ENCODE results near the gene APOLD1.
"Not testable (repeated sequence)": the region's sequence is repeated elsewhere in the genome, so short reads cannot be mapped to it uniquely, and the experiment has no call there.

The APOLD1 gene

DNA sequence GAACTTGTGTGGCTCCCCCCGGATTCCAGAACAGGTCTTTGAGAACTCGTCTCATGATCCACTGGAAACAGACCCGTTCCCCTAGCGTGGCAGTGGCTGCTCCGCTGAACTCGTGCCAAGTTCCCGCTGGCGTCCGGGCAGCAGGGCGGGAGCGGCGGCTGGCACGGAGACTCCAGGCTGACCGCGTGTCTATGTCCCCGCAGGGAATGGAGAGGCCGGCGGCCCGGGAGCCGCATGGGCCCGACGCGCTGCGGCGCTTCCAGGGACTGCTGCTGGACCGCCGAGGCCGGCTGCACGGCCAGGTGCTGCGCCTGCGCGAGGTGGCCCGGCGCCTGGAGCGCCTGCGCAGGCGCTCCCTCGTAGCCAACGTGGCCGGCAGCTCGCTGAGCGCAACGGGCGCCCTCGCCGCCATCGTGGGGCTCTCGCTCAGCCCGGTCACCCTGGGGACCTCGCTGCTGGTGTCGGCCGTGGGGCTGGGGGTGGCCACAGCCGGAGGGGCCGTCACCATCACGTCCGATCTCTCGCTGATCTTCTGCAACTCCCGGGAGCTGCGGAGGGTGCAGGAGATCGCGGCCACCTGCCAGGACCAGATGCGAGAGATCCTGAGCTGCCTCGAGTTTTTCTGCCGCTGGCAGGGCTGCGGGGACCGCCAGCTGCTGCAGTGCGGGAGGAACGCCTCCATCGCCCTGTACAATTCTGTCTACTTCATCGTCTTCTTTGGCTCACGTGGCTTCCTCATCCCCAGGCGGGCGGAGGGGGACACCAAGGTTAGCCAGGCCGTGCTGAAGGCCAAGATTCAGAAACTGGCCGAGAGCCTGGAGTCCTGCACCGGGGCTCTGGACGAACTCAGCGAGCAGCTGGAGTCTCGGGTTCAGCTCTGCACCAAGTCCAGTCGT is 1.5 kb downstream of the APOLD1 start:
- DNase-seq (ENCODE audit: low spot score) = peak; percentile 89

DNA sequence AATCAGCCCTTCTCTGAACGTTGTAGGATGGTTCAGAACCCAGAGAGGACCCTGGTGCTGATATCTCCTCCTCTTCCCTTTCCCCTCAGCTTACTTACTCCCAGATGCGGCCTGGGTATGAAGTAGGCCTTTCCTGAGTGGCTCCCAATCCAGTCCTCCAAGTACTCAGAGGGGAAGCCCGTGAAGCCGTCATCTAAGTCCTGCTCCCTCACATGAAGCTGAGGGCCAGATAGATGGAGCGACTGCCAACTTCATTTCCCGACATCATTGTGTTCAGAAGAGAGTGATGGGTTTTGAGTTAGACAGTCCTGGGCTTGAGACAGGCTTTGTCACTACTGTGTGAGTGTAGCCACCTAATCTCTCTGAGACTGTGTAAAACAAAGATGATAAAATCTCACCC is 2.7 kb downstream of the APOLD1 start:
- no peak for DNase-seq (ENCODE audit: low spot score)

DNA sequence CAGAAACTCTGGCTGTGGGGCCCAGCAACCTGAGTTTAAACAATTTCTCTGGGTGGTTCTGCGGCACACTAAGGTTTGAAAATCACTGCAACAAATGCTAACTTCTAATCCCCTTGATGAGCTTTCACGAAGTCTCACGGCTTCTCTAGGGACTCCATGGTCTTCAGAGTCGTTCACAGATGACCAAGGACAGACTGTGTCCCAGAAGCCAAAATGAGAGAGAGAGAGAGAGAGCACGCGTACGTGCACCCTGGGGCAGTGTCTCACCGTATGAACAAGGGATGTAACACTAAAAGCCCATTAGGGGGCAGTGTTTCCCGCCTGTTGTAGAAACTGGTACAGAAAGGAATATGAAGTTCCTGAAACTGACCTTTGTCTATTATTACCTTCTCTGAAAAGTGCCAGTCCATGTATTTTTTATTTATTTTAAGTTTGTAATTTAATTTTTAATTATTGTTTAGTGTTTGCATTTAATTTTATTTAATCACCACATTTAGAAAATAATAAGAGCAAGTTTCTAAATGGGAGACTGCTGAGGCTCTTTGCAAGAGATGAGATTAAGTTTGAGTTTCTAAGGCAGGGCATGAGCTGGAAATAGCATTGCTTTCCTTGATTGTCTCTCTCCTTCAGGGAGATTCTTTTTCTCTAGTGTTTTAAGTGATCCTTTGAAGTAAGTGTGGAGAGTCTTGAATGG is 3.4 kb downstream of the APOLD1 start:
- peak; percentile 61 for DNase-seq (ENCODE audit: low spot score)

DNA sequence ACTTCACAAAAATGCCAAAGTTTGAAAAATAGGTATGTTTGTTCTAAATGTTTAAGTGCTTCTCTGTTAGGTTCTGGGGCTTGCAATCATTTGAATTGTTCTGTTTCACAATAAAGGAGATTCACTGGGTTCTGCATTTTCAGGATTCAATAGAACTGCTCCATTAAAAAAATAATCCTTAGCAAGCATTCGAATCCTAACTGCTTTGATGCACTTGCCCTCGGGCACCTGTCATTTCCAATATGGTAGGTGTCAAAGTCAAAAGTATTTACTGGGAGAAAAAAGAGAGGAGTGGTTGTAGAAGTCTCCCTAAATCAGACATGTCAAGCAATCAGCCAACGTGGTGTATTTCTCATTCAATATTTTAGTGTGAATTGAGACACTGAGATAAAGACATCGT is 5.5 kb downstream of the APOLD1 start:
- DNase-seq (ENCODE audit: low spot score) = no peak

DNA sequence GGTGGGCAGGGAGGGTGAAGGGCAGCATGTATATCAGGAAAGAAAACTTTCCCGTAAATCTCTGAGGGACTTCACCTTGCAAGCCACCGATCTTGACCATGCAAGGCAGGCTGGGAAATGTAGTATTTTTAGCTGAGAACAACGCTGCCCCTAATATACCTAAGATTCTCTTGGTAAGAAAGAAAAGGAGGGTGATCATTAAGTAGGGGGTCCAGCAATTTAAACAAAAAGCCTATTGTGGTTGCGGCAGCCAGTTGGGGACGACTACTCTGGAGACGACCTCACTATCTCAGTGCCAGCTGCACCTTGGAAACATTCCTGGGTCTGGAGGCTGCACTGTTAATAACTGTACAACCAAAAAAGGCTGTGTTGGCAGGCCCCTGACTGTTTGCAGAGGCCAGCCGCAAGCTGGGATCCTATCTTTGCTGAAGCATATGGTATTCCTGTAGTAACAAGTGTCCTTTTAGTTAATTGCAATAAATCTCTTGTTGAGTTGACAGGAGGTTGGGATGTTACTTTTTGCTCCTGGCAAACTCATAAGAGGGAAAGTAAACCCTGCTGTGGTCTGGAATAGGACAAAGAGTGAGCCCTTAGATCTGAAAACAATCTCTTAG is 6.4 kb downstream of the APOLD1 start:
- DNase-seq (ENCODE audit: low spot score) = no peak

DNA sequence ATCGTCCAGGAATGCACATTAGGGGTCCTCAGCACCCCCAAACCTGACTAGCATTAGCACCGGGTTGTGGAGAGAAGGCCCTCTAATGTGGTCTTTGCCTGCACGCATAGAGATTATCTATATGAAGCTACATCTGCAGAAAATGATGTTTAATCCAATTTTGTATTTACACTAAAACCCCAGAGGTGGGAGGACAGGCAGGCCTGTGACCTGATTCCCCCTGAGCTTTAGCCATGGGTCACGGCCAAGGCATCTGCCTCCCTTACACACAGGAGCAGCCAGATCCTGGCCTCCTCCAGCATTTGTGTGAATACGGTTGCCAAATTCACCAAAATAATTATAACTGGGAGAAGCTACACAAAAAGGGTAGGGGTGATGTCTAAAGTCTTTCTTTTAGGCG is 7.0 kb downstream of the APOLD1 start:
- no peak for DNase-seq (ENCODE audit: low spot score)

DNA sequence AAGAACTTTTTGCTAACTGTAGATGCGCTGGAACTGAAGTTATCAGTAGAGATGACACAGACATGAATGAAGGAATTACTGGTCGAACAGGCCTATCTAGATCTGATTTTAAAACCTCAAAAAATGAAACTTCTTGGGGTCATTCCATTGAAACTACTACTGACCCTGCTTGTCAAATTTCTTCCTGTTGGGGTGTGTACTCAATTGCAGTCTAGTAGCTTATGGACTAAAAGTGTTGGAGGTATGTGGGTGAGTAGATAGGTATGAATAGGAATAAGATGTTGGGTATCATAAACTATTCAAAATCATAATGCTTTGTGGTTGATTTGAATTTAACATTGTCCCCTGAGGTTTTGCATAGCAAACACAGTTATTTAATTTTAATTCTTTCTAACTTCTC is 9.2 kb downstream of the APOLD1 start:
- no peak for DNase-seq (ENCODE audit: low spot score)

DNA sequence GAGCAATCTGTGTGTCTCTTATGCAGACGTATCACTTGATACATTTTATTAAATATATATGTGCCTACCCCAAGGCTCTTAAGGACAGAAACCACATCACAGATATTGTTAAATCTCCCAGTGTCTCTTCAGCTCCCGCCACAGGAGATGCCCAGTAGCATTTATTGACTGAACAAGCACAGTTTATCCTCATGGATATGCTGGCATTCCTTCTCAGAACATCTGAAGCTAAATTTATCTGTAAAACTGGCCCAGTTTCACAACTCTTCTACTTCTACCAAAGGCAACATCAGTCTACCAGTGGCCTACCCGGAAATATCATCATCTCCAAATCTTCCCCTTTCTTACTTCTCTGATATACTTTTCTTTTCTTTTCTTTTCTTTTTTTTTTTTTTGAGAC is 10.7 kb downstream of the APOLD1 start:
- no peak for DNase-seq (ENCODE audit: low spot score)

DNA sequence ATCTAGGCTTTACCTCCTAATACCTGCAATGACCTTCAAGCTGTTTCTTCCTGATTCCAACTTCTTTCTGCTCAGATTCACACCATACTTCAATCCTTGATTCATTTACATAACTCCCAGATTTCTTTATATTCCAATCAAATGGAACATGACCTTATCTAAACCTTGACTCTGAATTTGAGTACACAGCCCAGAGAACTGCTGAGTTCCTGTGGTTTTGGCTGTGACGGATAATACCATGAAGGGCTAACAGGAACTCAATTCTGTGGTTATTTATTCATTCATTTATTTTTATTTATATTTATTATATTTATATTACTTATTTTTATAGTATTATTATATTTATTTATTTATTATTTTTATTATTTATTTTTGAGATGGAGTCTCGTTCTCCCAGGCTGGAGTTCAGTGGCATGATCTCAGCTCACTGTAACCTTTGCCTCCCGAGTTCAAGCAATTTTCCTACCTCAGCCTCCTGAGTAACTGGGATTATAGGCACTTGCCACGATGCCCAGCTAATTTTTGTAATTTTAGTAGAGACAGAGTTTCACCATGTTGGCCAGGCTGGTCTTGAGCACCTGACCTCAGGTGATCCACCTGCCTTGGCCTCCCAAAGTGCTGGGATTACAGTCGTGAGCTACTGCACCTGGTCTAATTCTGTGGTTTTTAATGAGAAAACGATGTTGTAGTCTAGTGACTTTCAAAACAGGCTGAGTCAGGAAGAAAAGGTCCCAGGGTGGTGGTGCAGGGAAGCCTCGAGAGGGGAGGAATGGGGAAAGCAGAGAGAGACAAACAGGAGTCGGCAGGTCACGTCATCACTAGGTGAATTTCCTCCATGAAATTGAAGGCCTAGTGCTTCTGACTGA is 11.7 kb downstream of the APOLD1 start:
- no peak for DNase-seq (ENCODE audit: low spot score)

DNA sequence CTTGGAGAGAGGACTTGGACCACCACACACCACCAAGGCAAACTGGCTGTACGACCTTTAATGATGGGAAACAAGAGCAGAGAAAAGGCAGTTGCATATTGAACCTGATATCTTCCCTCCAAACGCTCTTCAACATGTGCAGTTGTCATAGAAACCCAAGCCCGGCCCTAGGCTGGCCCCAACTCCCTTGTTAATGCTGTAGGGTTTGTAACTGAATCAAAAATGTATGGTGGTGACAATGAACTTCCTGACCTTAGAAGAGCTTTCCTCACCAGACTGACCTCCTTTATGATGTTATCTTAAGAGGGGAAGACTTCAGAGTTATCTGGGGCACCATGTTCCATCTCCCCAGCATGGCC is 12.3 kb downstream of the APOLD1 start:
- DNase-seq (ENCODE audit: low spot score) = no peak

DNA sequence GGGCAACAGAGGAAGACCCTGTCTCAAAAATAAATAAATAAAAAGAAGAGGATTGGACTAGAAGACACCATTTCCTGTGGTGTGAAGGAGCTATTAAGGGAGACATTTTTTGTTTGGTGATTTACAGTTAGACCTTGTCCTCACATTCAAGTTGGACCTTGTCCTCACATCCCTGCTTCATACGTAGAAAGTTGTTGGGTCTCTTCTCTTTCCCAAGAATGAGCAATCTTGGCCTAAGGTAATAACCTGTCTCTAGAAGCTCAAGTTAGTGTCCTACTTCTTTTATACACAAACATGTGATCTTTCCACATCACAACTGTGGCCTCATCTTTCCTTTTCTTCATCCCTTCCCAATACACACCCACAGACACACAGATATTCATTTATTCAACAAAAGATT is 13.0 kb downstream of the APOLD1 start:
- no peak for DNase-seq (ENCODE audit: low spot score)

DNA sequence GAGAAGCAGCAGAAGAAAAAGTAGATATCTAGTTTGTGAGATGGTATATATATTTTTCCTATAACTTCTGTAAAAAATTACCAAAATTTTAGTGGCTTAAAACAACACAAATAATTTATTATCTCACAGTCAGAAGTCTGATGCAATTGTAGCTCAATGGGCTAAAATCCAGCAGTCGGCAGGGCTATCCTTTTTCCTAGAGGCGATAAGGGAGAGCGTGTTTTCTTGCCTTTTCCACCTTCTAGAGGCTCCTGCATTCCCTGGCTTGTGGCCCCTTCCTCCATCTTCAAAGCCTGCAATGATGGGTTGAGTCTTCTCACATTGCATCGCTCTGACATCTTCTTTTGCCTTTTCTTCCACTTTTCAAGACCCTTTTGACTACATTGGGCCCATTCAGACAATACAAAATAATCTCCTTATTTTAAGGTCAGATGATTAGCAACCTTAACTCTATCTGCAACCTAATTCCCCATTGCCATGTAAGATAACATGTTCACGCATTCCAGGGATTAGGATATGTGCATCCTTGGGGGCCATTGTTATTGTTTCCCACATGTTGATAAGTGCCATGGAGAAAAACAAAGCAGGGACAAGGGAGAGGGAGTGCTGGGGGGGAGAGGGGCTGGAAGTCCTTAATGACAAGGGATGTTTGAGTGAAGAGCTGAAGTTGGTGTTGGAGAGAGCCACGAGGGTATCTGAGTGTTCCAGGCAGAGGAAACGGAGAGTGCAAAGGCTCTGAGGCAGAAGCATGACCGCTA is 13.9 kb downstream of the APOLD1 start:
- no peak for DNase-seq (ENCODE audit: low spot score)

DNA sequence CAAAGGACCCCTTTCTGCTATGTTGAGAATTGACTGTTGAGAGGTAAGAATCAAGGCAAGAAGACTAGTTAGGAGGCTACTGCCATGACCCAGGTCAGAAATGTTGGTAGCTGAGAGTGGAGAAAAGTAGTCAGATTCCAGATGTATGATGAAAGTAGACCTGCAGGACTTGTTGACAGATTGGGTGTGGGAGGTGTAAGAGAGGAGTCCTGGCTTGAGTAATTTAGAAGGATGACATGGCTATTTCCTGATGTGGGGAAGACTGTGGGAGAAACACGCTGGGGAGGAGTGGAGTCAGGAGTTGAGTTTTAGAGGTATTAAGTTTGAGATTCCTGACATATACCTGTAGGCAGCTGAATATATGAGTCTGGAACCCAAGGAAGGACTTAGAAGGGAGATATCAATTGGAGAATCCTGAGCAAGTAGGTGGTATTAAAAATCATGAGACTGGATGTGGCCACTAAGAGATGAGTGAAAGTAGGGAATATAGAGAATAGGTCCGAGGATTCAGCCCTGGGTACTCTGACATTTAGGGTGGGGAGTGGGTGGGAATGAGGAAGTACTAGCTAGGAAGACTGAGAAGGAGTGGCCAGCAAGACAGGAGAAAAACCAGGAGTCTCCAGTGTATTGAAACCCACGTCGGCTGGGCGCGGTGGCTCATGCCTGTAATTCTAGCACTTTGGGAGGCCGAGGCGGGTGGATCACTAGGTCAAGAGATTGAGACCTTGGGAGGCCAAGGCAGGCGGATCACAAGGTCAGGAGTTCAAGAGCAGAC is 15.1 kb downstream of the APOLD1 start:
- no peak for DNase-seq (ENCODE audit: low spot score)

DNA sequence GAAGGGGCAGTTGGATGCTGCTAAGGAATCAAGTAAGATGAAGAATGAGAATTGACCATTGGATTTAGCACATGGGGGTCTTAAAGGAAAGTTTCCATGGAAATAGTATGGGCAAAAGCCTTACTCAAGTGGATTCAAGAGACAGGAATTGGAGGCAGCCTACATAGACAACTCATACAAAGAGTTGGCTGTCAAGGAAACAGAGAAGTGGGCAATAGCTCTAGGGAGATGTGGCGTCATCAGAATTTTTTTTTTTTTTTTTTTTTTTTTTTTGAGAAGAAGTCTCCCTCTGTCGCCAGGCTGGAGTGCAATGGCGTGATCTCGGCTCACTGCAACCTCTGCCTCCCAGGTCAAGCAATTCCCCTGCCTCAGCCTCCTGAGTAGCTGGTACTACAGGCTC is 16.2 kb downstream of the APOLD1 start:
- not testable (repeated sequence) for DNase-seq (ENCODE audit: low spot score)

DNA sequence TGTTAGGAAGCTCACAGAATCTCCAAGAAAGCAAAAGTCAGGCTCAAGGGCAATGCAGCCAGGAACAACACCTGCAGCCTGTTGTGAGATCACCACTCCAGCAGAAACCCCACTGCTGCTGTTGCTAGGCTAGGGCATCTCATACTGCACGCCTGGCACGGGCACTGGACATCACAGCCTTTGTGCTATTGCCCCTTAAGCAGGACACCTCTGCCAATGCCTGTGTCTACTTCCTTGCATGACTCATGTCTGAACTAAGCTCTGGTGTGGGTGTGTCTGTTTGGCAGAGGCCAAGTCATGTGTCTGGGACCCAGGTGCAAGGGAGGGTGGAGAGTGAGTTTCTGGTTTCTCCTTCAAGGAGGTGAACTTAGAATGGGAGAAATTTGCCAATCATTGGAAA is 17.7 kb downstream of the APOLD1 start:
- peak; percentile 93 for DNase-seq (ENCODE audit: low spot score)

DNA sequence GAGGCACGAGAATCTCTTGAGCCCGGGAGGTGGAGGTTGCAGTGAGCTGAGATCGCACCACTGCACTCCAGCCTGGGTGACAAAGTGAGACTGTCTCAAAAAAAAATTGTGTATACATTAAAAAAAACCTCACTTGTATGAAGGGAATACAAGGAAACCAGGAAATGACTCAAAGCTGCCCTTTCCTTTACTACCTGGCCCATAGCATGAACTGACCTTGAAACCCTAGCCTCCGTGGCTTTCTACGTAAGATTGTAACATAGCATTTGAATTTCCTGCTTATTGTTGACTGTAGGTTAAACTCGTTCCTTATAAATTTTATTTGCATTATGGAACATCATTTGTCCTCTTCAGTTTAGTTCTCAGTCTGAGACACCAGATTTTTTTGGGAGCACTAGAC is 18.6 kb downstream of the APOLD1 start:
- no peak for DNase-seq (ENCODE audit: low spot score)

DNA sequence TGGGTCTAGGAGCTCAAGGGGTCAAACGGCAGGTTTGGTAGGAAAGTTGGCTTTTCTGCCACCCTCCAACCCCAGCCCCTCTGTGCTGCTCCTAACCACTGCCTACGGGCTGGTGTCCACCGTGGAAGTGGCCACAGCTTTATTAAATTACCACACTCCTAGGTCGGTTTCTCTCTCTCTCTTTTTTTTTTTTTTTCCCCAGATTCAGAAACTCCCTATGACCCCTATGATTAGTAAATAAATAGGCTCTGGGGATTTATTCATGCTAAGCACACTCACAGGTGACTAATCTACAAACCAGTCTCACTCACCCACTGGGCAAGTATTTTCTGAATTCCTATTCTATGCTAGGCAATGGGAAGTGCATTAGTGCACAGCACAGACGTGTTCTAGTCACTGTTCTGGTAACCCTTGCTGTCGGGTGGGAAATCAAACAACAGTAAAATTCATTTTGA is 19.0 kb downstream of the APOLD1 start:
- DNase-seq (ENCODE audit: low spot score) = no peak

DNA sequence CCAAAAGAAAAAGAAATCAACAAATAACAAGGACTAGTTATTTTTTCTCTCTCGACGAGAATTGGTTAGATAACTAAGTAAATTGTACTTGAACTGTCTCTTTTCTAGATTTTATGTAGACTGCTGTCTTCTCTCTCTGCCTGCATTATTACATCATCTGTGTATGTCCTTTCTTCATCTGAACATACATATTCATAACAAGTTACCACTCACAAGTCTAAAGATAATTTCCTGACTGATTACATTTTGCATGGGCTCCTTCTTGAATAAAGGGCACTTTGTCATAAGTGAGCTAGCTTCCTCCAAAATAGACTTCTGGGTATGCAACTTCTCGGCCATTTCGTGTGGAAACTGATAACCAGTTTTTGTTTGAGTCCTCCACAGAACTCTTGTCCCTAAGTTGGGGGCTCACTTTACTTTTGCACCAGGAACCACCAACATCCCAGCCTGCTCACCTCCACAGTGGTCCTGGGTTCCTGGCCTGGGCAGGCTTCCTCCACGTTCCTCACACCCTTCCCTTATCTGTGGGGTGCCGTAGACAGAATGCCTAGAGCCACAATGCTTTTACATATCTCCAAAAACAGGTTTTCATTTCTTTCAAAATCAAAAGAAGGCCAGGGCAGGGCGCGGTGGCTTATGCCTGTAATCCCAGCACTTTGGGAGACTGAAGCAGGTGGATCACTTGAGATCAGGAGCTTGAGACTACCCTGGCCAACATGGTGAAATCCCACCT is 21.5 kb downstream of the APOLD1 start:
- peak; percentile 36 for DNase-seq (ENCODE audit: low spot score)

DNA sequence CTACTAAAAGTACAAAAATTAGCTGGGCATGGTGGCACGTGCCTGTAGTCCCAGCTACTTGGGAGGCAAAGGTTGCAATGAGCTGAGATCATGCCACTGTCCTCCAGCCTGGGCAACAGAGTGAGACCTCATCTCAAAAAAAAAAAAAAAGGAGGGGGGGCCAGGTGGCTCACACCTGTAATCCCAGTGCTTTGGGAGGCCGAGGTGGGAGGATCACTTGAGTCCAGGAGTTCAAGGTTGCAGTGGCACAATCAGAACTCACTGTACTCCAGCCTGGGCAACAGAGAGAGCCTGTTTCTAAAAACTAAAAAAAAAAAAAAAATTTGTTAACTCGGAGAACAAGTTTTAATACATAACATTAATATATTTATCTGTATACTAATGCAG is 22.1 kb downstream of the APOLD1 start:
- DNase-seq (ENCODE audit: low spot score) = not testable (repeated sequence)

Measured in COLO829 (cell line).